ENCODE results near the gene APOC3.

The APOC3 gene

DNA sequence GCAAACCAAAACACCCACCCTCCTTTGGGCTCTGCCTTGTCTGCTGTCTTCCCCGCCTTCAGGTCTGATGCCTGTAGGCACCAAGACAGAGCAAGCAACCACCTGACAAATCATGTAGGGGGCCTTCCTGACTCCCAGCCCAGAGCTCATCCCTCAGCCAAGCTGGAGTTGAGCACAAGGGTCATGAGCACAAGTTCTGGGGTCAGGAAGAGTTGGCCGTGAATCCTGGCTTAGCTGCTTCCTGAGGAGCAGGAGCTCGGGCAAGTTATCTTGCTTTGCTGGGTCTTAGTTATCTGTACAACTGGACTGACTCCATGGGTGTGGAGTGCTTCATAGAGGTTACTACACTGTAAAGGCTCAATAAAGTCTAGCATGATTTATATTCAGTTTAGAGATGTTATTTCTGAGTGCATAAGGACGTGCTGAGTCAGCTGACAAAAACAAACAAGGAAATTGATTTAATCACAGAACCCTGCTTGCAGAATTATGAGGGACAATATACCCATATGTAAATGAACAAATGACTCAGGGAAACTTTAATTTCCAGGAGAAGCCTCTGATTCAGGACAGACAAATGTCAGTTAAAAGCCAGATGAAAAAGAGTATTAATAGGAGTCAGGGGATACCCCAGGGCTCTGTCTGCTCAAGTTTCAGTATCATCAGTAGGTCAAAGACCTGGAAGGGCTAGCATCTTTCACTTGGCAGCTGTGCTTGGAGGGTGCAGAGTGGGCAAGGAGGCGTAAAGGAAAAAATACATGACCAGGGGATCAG is 22.7 kb downstream of the APOC3 start:
- H3K4me3 ChIP-seq (ENCODE audit: low read depth, low read length), result peak overlapping the region; percentile 15
- TF ChIP-seq, protein P1, sequence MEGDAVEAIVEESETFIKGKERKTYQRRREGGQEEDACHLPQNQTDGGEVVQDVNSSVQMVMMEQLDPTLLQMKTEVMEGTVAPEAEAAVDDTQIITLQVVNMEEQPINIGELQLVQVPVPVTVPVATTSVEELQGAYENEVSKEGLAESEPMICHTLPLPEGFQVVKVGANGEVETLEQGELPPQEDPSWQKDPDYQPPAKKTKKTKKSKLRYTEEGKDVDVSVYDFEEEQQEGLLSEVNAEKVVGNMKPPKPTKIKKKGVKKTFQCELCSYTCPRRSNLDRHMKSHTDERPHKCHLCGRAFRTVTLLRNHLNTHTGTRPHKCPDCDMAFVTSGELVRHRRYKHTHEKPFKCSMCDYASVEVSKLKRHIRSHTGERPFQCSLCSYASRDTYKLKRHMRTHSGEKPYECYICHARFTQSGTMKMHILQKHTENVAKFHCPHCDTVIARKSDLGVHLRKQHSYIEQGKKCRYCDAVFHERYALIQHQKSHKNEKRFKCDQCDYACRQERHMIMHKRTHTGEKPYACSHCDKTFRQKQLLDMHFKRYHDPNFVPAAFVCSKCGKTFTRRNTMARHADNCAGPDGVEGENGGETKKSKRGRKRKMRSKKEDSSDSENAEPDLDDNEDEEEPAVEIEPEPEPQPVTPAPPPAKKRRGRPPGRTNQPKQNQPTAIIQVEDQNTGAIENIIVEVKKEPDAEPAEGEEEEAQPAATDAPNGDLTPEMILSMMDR (IDR thresholded peaks at IDR 0.05; ENCODE audit: borderline replicate concordance, insufficient read depth, low read depth, low read length), result no peak

DNA sequence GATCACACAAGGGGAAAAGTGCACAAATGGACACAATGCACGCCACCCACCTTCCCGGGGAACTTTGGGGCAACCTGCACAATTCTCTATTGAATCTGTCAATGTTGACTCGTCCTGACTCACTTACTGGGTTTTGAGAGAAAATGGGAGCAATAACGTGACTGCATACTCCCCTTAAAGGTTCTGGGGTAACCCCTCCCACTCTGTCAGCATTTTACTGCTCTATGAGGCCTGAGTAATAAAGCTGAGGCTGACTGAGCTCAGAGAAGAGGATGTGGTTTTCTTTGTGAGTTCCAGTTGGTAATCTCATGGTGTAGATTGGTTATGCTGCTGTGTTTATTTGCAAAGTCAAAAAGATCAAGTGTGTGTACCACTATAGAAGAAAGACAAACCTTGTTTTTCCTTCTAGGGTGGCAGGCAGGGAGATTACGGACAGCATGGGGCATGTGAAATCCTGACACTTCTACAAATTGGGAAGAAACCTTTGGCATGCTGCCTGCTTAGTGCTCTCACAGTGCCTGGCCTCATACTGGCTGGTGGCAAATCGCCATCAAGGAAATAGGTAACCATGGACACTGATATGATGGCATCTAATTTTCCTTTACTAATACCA is 23.9 kb downstream of the APOC3 start:
- TF ChIP-seq, protein P1 (IDR thresholded peaks at IDR 0.05; ENCODE audit: borderline replicate concordance, insufficient read depth, low read depth, low read length), result no peak
- peak overlapping the region; percentile 17 for H3K4me3 ChIP-seq (ENCODE audit: low read depth, low read length)

DNA sequence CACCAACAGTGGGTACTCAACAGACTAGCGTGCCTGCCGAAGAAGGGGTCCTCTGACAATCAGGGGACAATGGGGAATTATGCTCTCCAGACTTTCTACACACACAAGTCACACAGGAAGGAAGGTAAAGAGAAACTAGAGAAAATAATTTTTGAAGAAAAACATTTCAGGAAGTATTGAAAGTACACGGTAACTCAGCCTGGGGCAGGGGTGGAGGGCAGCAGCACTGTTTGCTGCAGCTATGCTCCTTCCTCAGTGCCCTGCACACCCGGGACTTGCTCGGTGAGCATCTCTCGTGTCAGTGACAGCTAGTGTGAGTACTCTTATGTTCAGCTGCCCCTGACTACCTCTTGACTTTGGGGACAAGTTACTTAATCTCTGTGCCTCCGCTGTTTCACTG is 25.7 kb downstream of the APOC3 start:
- H3K4me3 ChIP-seq (ENCODE audit: low read depth, low read length), result no peak overlapping the region
- TF ChIP-seq, protein P1 (IDR thresholded peaks at IDR 0.05; ENCODE audit: borderline replicate concordance, insufficient read depth, low read depth, low read length), result no peak

DNA sequence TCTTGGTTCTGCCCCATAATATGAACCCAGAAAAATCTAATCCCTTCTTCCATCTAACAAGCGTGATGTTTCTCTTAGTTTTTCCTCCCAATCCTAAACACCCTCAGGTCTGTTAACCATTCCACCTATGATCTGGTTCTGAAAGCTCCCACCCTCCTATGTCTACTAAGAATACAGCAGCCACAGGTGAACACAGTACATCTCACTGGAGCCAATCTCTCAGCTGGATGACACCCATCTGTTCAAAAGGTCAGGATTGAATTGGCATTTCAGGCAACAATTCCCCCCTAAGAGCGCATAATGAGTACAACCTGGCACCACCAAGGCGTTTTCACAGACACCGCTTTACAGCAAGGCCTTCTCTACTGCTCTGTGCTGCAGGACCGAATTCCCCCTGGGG is 26.7 kb downstream of the APOC3 start:
- TF ChIP-seq, protein P1 (IDR thresholded peaks at IDR 0.05; ENCODE audit: borderline replicate concordance, insufficient read depth, low read depth, low read length), result no peak
- no peak overlapping the region for H3K4me3 ChIP-seq (ENCODE audit: low read depth, low read length)

DNA sequence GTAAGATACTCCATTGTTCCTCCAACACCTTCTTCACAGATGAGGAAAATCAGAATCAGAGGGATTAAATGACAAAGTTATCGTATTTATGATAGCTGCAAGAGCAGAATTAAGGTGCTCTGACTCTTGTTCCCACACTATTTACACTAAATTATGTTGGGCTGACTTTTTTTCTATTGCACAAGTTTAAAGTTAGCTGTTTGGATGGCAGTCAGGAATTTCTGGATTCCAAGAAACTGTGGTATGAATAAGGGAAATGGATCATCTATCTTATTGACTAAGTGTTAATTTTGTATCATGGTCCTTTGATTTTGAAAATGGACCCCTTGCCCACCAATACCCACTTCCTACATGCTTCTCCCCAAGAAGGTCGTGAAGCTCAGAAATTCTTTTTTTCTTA is 27.6 kb downstream of the APOC3 start:
- no peak overlapping the region for H3K4me3 ChIP-seq (ENCODE audit: low read depth, low read length)
- TF ChIP-seq, protein P1 (IDR thresholded peaks at IDR 0.05; ENCODE audit: borderline replicate concordance, insufficient read depth, low read depth, low read length), result no peak

DNA sequence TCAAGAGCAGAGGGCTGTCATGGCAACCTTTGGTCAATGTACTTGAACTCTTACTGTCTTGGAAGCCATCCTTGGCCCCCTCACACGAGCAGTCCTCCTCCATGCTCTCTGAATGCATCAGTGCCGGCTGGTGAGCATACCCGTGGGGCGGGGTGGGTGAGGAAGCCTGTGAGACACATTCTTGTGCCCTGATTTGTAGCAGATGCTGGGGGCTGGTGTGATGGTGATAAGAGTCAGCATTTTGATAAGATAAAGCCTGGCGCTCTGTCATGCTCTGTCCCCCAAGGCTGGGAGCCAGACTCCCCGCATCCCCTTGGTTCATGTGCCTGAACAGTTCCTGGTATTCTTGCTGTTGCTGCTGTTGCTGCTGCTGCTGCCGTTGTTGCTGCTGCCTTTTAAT is 28.2 kb downstream of the APOC3 start:
- H3K4me3 ChIP-seq (ENCODE audit: low read depth, low read length), result no peak overlapping the region
- TF ChIP-seq, protein P1 (IDR thresholded peaks at IDR 0.05; ENCODE audit: borderline replicate concordance, insufficient read depth, low read depth, low read length), result no peak

DNA sequence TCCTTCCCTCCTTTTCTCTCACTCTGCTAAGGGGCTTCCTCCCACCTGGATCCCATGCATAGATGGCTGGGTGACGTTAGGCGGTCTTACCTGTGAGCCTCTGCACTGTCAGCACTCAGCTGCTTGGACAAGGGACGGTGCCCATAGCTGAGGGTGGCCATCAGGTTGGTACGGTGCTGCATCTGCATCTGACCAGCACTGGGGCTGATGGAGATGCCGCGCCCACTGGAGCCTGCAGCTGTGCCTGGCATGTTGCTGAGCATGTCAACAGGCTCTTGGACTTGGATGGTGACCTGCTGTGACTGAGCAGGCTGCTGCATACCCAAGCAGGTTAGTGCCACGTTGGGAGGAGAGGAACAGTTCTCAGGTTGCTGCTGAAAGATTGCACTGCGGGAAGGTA is 29.5 kb downstream of the APOC3 start:
- TF ChIP-seq, protein P1 (IDR thresholded peaks at IDR 0.05; ENCODE audit: borderline replicate concordance, insufficient read depth, low read depth, low read length), result no peak
- no peak overlapping the region for H3K4me3 ChIP-seq (ENCODE audit: low read depth, low read length)
